ENCODE measurements around the gene MIF.

DNA sequence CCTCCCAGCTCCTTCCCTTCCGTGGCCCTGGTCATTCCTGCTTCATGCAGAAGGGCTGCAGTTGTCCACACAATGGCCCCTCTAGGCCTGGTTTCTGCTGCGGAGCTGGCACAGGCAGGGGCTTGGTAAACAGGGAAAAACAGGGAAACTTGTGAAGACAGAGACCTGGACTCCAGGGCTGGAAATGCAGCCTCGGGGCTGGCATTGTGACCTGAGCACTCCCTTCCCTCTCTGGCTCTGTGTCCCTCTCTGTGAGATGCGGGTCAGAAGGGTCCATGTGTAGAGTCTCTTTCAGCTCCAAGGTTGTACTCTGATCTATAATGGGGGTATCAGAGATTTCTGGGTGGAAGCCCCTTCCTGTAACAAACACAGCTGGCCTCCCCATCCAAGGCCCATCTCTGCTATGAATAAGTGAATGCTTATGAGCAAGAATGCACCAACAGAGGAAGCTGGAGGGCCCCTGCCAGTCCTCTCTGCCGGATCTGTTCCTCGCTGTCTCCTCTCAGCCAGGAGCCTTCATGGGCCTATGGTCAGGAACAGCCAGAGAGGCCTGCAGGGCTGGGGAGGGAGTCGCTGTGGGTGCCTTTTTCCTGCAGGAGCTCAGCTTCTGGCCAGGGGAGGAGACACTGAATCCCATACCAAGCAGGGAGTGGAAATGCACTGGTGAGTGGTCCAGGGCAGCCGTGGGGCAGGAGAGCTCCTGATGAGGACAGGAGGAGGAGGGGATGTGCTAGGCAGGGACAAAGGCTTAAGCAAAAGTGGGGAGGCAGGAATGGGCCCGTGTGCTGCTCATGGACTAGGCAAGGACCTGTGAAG, 48.7 kb upstream of the MIF start:
- TF ChIP-seq, protein P1, sequence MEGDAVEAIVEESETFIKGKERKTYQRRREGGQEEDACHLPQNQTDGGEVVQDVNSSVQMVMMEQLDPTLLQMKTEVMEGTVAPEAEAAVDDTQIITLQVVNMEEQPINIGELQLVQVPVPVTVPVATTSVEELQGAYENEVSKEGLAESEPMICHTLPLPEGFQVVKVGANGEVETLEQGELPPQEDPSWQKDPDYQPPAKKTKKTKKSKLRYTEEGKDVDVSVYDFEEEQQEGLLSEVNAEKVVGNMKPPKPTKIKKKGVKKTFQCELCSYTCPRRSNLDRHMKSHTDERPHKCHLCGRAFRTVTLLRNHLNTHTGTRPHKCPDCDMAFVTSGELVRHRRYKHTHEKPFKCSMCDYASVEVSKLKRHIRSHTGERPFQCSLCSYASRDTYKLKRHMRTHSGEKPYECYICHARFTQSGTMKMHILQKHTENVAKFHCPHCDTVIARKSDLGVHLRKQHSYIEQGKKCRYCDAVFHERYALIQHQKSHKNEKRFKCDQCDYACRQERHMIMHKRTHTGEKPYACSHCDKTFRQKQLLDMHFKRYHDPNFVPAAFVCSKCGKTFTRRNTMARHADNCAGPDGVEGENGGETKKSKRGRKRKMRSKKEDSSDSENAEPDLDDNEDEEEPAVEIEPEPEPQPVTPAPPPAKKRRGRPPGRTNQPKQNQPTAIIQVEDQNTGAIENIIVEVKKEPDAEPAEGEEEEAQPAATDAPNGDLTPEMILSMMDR (conservative IDR thresholded peaks at IDR 0.05 in 1 of 2, IDR thresholded peaks at IDR 0.05 in 1 of 2; ENCODE audit: low read depth in 1 of 2, low read length in 2 of 2) = no peak
- no peak for TF ChIP-seq EZH2 (IDR thresholded peaks at IDR 0.05; ENCODE audit: low read length, missing control alignments)

All from fibroblast of lung (primary cell).